ENCODE measurements around the gene JPT1. TPM values are rescaled to one million over a fixed set of nuclear protein-coding genes. Genes with fewer than 3 reads are reported as not detected.
A peak's percentile ranks its signal among the peaks of the same experiment; 100 is the strongest.

The JPT1 gene
- total and polyA plus RNA-seq, 2 donors (not counting 3 experiments of a cell fraction or from before 2014, with no cell fraction given) = 212 to 352 TPM

DNA sequence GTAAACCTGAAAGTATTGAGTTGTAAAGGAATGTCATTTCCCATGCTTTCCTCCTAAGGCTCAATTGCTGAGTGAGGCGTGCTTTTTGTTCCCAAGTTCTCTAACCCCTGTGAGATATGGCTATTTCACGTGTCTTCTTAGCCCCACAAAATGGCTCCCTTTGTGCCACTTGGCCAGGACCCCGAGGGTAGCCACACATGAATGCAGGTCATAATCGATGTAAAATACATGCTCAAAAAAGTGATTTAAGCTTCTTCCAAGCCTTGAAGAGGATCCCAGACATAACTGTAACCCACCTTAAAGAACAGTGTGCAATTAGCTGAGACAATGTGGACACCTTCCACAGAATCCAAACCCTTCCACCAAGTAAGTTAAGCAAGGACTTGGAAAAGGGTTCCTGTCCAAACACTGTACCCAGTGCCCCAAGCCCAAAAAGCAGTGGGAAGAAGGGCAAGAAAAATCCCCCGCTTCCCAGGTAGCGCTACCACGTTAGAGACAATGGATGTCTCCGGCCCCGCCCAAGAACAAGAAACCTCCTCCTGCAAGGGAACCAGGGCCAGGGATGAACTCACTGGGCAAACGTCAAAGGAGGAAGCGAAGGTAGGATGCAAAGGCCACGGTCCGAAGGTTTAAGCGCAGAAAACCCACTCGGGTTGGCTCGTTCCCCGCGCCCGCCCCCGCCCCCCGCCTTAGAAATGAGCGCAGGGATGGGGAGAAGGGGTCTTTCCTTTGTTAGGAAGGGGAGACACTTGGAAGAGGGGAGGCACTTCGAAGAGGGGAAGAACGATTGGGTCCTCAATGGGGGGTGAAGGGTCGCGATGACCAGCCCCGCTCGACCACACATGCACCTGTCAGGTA lies 1.2 kb downstream of the JPT1 start:
- intact Hi-C loops (cut with micrococcal nuclease) = no loop called here
- FAIRE-seq (peak; percentile 80), DNase-seq (ENCODE audit: low read depth, low spot score) (peak; percentile 49)
- Histone ChIP-seq H3K36me3 (ENCODE audit: control insufficient read depth in 2 of 2, extremely low read depth in 1 of 2, insufficient read depth in 2 of 2, low read length in 2 of 2) (peaks cover 3 to 5% of the 10 kb centered on the region in 2 experiments), H3K4me3 (replicated peaks in 1 of 3; ENCODE audit: insufficient read depth in 1 of 3, low read depth in 1 of 3, low read length in 3 of 3) (peak overlapping the region; percentile 57 to 83 (median 62)), H3K9ac (replicated peaks; ENCODE audit: extremely low read depth, insufficient read depth, low read length) (peak overlapping the region; percentile 75), H4K20me1 (replicated peaks; ENCODE audit: control insufficient read depth, extremely low read depth, insufficient read depth, low read length) (no peaks in the 10 kb centered on the region), H3K79me2 (ENCODE audit: control insufficient read depth, insufficient read depth, low read length) (peaks cover 61% of the 10 kb centered on the region), H3K27ac (ENCODE audit: insufficient read depth, low read depth, low read length) (peak overlapping the region; percentile 60), H3K9me1 (replicated peaks; ENCODE audit: control insufficient read depth, extremely low read depth, insufficient read depth, low read length) (no peaks in the 10 kb centered on the region), H2AFZ (ENCODE audit: low read depth, low read length) (no peak overlapping the region), H3K4me1 (ENCODE audit: control insufficient read depth, extremely low read depth, insufficient read depth, low read length) (peaks cover 14% of the 10 kb centered on the region), H3K4me2 (ENCODE audit: insufficient read depth, low read length) (peak overlapping the region; percentile 77), H3K9me3 (replicated peaks; ENCODE audit: control insufficient read depth, insufficient read depth, low read length) (no peaks in the 10 kb centered on the region), H3K27me3 (ENCODE audit: control insufficient read depth in 2 of 2, insufficient read depth in 2 of 2, low read length in 2 of 2) (no peaks in the 10 kb centered on the region)
- dilution Hi-C loops (cut with MboI; ENCODE audit: extremely low pct_ligation_motif_present, low sequenced_read_pairs) = no loop called here
- TF ChIP-seq FOS (IDR thresholded peaks at IDR 0.05; ENCODE audit: borderline replicate concordance, insufficient read depth, low read length) (no peak), MYC (IDR thresholded peaks at IDR 0.05; ENCODE audit: low read depth, low read length) (no peak), EZH2 (IDR thresholded peaks at IDR 0.05; ENCODE audit: borderline replicate concordance, low read depth, low read length, severe bottlenecking) (no peak), JUN (IDR thresholded peaks at IDR 0.05; ENCODE audit: borderline replicate concordance, insufficient read depth, insufficient read length, low read depth) (no peak)
- ChIA-PET POLR2A (interaction anchor here (0.9 kb wide), 1 partner anchor 16 kb away, joined by 3 read pairs; no protein-coding TSS in a partner anchor), CTCF (interaction anchor here (1.1 kb wide), 1 partner anchor 19 kb away, joined by 3 read pairs; no protein-coding TSS in a partner anchor)
- TSS peak; percentile 40 for BruUV-seq (replicated peaks)

DNA sequence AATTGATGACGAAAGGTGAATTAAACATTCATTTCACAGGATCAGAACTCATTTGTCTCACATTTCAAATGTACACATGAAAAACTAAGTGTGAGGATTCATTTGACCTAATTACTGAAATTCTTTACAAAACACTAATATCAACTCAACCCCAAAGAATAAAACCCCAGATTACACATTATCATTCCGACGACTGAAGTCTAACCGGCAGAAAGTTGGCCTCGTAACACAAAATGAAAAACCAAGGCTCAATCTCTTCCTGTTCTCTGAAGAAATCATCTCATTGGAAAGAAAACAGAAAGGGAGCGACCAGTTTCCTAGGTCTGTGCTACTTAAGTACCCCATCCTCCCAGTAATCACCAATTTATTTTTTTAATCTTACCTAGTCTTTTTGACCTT lies 1.8 kb downstream of the JPT1 start:
- TF ChIP-seq MYC (IDR thresholded peaks at IDR 0.05; ENCODE audit: low read depth, low read length) (no peak), CTCF (IDR thresholded peaks at IDR 0.05; ENCODE audit: extremely low read depth in 1 of 2, insufficient read depth in 1 of 2, low read depth in 1 of 2, low read length in 2 of 2) (no peak)
- ChIA-PET POLR2A (no interaction called here), CTCF (interaction anchor here (1.1 kb wide), 1 partner anchor 18 kb away, joined by 3 read pairs; no protein-coding TSS in a partner anchor)
- no peak for DNase-seq (ENCODE audit: low read depth, low spot score)
- dilution Hi-C loops (cut with MboI; ENCODE audit: extremely low pct_ligation_motif_present, low sequenced_read_pairs) (no loop called here), intact Hi-C loops (cut with micrococcal nuclease) (no loop called here)
- peaks cover 14% of the 10 kb centered on the region for H3K4me1 ChIP-seq (ENCODE audit: control insufficient read depth, extremely low read depth, insufficient read depth, low read length)
- H3K79me2 ChIP-seq (ENCODE audit: control insufficient read depth, insufficient read depth, low read length) = peaks cover 67% of the 10 kb centered on the region
- peaks cover 6 to 10% of the 10 kb centered on the region in 2 experiments for H3K36me3 ChIP-seq (ENCODE audit: control insufficient read depth in 2 of 2, extremely low read depth in 1 of 2, insufficient read depth in 2 of 2, low read length in 2 of 2)
- no peaks in the 10 kb centered on the region for H3K9me1 ChIP-seq (replicated peaks; ENCODE audit: control insufficient read depth, extremely low read depth, insufficient read depth, low read length)
- no peaks in the 10 kb centered on the region for H4K20me1 ChIP-seq (replicated peaks; ENCODE audit: control insufficient read depth, extremely low read depth, insufficient read depth, low read length)
- H3K27me3 ChIP-seq (ENCODE audit: control insufficient read depth in 2 of 2, insufficient read depth in 2 of 2, low read length in 2 of 2) = no peaks in the 10 kb centered on the region
- no peak overlapping the region for H2AFZ ChIP-seq (ENCODE audit: low read depth, low read length)
- peak overlapping the region; percentile 75 for H3K9ac ChIP-seq (replicated peaks; ENCODE audit: extremely low read depth, insufficient read depth, low read length)
- no TSS peak for BruUV-seq (replicated peaks)
- H3K9me3 ChIP-seq (replicated peaks; ENCODE audit: control insufficient read depth, insufficient read depth, low read length) = no peaks in the 10 kb centered on the region
- FAIRE-seq = peak; percentile 37
- peak overlapping the region; percentile 57 to 83 (median 62) for H3K4me3 ChIP-seq (replicated peaks in 1 of 3; ENCODE audit: insufficient read depth in 1 of 3, low read depth in 1 of 3, low read length in 3 of 3)
- H3K27ac ChIP-seq (ENCODE audit: insufficient read depth, low read depth, low read length) = peak overlapping the region; percentile 31
- peak overlapping the region; percentile 77 for H3K4me2 ChIP-seq (ENCODE audit: insufficient read depth, low read length)
